T-helper 17 cell (primary cell): ENCODE results near the gene ATF4. TPM values are rescaled to one million over a fixed set of nuclear protein-coding genes. Genes with fewer than 3 reads are reported as not detected.

Experiments
- ATAC-seq: fragments of 150-1000 bp; cut with Tn5 transposase; 2 replicates; pipeline ENCODE4 v1.10.0; 2021; ENCODE audit warnings: mild to moderate bottlenecking, moderate library complexity
- DNase-seq, 3 donors: peaks; one replicate each; pipeline versions ENCODE4 v3.0.0 to v3.0.0-alpha.2; 2020 to 2021
- H3K9me3 ChIP-seq: one replicate; pipeline ENCODE4 v1.7.0; 2013; ENCODE audit warnings: low read length, mild to moderate bottlenecking; ENCODE audit not compliant: control insufficient read depth, poor library complexity, severe bottlenecking
- H3K27ac Mint-ChIP-seq: one replicate; pipeline ENCODE4 v1.8.0; 2022; ENCODE audit warnings: mild to moderate bottlenecking, moderate library complexity, mixed read lengths
- H3K27me3 Mint-ChIP-seq: one replicate; pipeline ENCODE4 v1.8.0; 2022; ENCODE audit warnings: mixed read lengths
- H3K36me3 Mint-ChIP-seq: one replicate; pipeline ENCODE4 v1.8.0; 2022; ENCODE audit warnings: low read depth, mixed read lengths
- H3K4me1 Mint-ChIP-seq: one replicate; pipeline ENCODE4 v1.8.0; 2022; ENCODE audit warnings: mild to moderate bottlenecking, mixed read lengths
- H3K4me3 Mint-ChIP-seq: one replicate; pipeline ENCODE4 v1.8.0; 2022; ENCODE audit warnings: mild to moderate bottlenecking, moderate library complexity, mixed read lengths
- total RNA-seq, 4 donors: library from RNA in 2 of 4; stranded (reverse) in 2 of 4; gene quantifications; one replicate each; pipeline ENCODE4 v1.2.3 and lab custom pipeline; 2022 to 2026

ATF4 gene
- total RNA-seq, 2 donors from 2014 or later = 260 to 333 TPM

DNA sequence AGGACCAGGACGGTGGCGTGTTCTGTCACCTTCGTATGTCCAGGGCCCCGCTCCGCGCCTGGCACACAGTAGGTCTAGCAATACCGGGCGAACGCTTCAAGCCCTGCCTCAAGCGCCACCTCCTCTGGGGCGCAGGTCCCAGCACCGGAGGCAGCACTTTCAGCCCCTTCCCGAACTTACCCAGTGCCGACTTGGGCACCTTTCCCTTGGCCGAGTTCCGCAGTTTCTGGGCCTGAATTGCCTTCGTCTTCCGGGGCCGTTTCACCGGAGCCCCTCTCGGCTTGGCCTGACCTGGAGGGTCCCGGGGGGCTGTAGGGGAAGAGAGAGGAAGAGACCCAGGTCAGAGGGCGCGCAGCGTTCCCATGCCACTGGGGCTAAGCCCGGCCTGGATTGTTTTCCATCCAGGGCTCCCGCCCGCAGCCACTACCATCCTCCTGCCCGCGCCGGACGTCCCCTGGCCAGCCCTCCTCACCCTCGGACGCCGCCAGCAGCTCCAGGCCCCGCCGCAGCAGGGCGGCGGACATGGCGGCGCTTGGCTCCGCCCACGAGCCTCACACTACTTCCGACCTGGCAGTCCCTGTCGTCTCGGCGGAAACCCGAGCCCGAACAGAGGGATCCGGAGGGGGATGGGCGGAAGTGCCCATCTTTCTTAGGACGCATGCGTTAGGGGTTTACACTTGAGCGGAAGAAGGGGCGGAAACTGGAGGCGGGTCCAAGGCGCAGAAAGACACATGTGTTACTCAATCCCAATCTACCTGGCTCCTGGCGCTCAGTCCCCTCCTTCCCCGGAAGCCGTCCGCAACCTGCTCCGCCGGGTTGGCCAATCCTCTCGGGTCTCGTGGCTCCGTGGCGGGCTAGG, 12.1 kb downstream of the ATF4 start, which contains the start of gene RPS19BP1:
Gene RPS19BP1 (minus strand): TSS at position 534 of the 859 bp plus-strand sequence. CDS start 10 bp downstream, at position 524.
- Mint-ChIP-seq H3K36me3 (peaks cover 2% of the 10 kb centered on the region), H3K4me3 (peak within 1 kb of the TSS; percentile 98), H3K4me1 (peaks cover 43% of the 10 kb centered on the region), H3K27me3 (no peaks in the 10 kb centered on the region), H3K27ac (peak within 1 kb of the TSS; percentile 95)
- DNase-seq (peak; percentile 96 to 99 (median 98)), ATAC-seq (peak; percentile 87)
- no peaks in the 10 kb centered on the region for H3K9me3 ChIP-seq

GRCh38 chr22:39534092-39534506, 13.7 kb downstream of the ATF4 start:
- no peak overlapping the region for H3K4me3 Mint-ChIP-seq
- ATAC-seq (no peak), DNase-seq (no peak)
- H3K4me1 Mint-ChIP-seq = peaks cover 33% of the 10 kb centered on the region
- no peaks in the 10 kb centered on the region for H3K9me3 ChIP-seq
- H3K27me3 Mint-ChIP-seq = no peaks in the 10 kb centered on the region
- H3K27ac Mint-ChIP-seq = no peak overlapping the region
- H3K36me3 Mint-ChIP-seq = peaks cover 2% of the 10 kb centered on the region

- no peak overlapping the region for H3K27ac Mint-ChIP-seq
- DNase-seq = peak; percentile 68 to 83 (median 71)
- H3K4me1 Mint-ChIP-seq = peaks cover 28% of the 10 kb centered on the region
- no peak overlapping the region for H3K4me3 Mint-ChIP-seq
- H3K27me3 Mint-ChIP-seq = no peaks in the 10 kb centered on the region
- ATAC-seq = no peak
- no peaks in the 10 kb centered on the region for H3K9me3 ChIP-seq
- peaks cover 2% of the 10 kb centered on the region for H3K36me3 Mint-ChIP-seq
Measured at GRCh38 chr22:39534591-39535356, 14.4 kb downstream of the ATF4 start.

GRCh38 chr22:39535357-39535725, 15.0 kb downstream of the ATF4 start:
- peaks cover 2% of the 10 kb centered on the region for H3K36me3 Mint-ChIP-seq
- peaks cover 23% of the 10 kb centered on the region for H3K4me1 Mint-ChIP-seq
- H3K9me3 ChIP-seq = no peaks in the 10 kb centered on the region
- H3K27ac Mint-ChIP-seq = no peak overlapping the region
- H3K27me3 Mint-ChIP-seq = no peaks in the 10 kb centered on the region
- no peak overlapping the region for H3K4me3 Mint-ChIP-seq
- ATAC-seq (no peak), DNase-seq (no peak)

DNA sequence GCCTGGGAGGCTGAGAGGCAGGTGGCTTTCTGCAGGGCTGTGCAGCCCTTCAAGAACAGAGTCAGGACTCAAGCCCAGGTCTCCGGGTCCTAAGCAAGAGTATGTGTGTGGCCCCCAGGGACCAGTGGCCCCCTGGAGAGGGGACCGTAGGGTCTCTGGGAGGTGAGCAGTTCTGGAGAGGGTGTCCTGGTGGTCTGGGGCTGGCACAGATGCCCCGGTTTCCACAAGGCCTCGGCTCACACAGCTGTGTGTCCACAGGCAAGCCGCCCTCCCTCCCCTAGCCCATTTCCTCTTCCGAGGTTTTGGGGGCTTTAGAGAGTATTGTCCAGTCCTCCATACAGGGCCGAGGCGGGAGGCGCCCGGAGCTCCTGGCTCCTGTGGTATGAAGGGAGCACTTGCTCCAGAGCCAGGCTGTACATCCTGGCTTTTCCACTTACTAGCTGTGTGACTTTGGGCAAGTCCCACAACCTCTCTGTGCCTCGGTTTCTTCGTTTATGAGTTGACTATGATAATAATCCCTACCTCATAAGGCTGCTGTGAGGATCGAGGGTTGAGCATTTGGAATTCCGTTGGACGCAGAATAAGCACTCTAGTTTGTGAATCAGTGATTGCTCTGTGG, 15.6 kb downstream of the ATF4 start:
- DNase-seq (no peak), ATAC-seq (no peak)
- no peaks in the 10 kb centered on the region for H3K27me3 Mint-ChIP-seq
- no peak overlapping the region for H3K27ac Mint-ChIP-seq
- H3K9me3 ChIP-seq = no peaks in the 10 kb centered on the region
- H3K4me1 Mint-ChIP-seq = peaks cover 18% of the 10 kb centered on the region
- H3K36me3 Mint-ChIP-seq = peaks cover 2% of the 10 kb centered on the region
- no peak overlapping the region for H3K4me3 Mint-ChIP-seq

- H3K27me3 Mint-ChIP-seq = no peaks in the 10 kb centered on the region
- no peak overlapping the region for H3K4me3 Mint-ChIP-seq
- H3K4me1 Mint-ChIP-seq = peaks cover 12% of the 10 kb centered on the region
- H3K36me3 Mint-ChIP-seq = no peaks in the 10 kb centered on the region
- ATAC-seq (no peak), DNase-seq (no peak)
- H3K27ac Mint-ChIP-seq = no peak overlapping the region
- no peaks in the 10 kb centered on the region for H3K9me3 ChIP-seq
Measured at GRCh38 chr22:39536711-39537110, 16.3 kb downstream of the ATF4 start.

DNA sequence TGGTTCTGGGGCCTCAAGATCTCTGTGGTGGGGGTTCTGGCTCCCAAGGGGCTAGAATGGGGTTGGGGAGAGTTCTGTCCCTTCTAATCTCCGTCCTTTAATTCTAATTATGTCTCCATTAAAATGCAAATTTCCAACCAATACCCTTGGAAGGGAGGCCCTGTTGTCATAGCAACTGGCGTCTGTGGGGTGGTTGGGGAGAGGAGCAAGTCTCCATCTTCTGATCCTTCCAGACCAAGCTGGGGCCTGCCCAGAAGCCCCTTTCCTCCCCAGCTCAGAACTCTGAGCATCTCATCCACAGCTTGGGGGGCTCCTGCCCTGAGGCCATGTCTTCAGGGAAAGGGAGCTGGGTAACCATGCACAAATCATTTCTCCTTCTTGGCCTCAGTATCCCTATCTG, 17.6 kb downstream of the ATF4 start:
- no peak for DNase-seq
- Mint-ChIP-seq H3K4me1 (peaks cover 2% of the 10 kb centered on the region), H3K27me3 (peaks cover 3% of the 10 kb centered on the region), H3K4me3 (no peak overlapping the region), H3K27ac (no peak overlapping the region), H3K36me3 (no peaks in the 10 kb centered on the region)
- H3K9me3 ChIP-seq = no peaks in the 10 kb centered on the region
- no peak for ATAC-seq

- no peaks in the 10 kb centered on the region for H3K9me3 ChIP-seq
- DNase-seq = no peak
- H3K27me3 Mint-ChIP-seq = peaks cover 33% of the 10 kb centered on the region
- H3K36me3 Mint-ChIP-seq = peaks cover 5% of the 10 kb centered on the region
- peaks cover 3% of the 10 kb centered on the region for H3K4me1 Mint-ChIP-seq
- ATAC-seq = peak; percentile 59
- no peak overlapping the region for H3K27ac Mint-ChIP-seq
- H3K4me3 Mint-ChIP-seq = no peak overlapping the region
Measured at GRCh38 chr22:39543095-39543494, 22.7 kb downstream of the ATF4 start.

DNA sequence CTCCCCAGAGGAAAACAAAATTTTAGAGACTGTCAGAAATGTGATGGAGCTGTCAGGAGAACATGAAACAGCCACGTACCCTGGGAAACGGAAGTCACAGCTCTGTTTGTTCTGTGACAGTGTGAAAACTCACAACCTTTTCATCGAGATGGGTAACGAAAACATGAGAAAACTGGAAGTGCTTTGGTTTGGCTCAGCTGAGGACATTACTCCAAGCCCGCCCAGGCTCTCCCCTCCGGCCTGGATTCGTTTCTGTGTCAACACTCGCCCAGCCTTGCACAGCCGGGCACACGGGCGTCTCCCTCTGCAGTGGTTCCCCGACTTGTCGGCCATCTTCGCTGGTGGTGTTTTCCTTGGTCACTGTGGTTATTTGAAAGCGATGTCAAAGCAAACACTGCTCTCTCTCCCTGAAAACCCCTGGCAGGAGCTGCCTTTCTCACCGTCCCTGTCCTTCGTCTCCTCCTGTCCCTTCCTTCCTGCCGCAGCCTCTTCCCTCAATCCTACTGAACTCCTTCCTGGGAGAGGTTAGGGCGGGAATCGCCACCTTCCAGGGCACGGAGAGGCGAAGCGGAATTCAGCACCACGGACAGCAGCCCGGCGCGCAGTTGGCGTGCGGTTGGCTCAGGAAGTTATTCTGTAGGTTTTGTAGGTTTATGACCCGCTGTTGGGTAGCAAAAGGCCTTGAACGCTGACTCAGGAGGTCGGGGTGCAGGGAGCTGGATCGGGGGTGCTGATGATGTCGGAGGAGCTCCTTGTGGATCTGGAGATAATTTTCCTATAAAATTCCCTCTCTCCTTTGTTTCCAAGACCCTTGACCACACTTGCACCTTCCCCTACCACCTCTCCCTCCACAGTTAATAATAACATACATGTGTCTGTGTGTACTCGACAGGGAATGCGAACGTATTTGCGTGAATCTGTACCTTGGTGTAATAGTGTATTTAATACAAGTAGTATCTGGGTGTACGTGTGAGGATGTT, 25.3 kb downstream of the ATF4 start:
- no peaks in the 10 kb centered on the region for H3K9me3 ChIP-seq
- Mint-ChIP-seq H3K4me3 (peak overlapping the region; percentile 1), H3K27ac (no peak overlapping the region), H3K4me1 (peaks cover 4% of the 10 kb centered on the region), H3K27me3 (peaks cover 46% of the 10 kb centered on the region), H3K36me3 (peaks cover 5% of the 10 kb centered on the region)
- ATAC-seq (peak; percentile 68), DNase-seq (peak; percentile 55 to 56 (median 55))

- no peak overlapping the region for H3K27ac Mint-ChIP-seq
- H3K4me1 Mint-ChIP-seq = peaks cover 6% of the 10 kb centered on the region
- peaks cover 8% of the 10 kb centered on the region for H3K36me3 Mint-ChIP-seq
- no peak for ATAC-seq
- H3K9me3 ChIP-seq = no peaks in the 10 kb centered on the region
- DNase-seq = no peak
- H3K27me3 Mint-ChIP-seq = peaks cover 58% of the 10 kb centered on the region
- H3K4me3 Mint-ChIP-seq = no peak overlapping the region
Measured at GRCh38 chr22:39546889-39547586, 26.7 kb downstream of the ATF4 start.

DNA sequence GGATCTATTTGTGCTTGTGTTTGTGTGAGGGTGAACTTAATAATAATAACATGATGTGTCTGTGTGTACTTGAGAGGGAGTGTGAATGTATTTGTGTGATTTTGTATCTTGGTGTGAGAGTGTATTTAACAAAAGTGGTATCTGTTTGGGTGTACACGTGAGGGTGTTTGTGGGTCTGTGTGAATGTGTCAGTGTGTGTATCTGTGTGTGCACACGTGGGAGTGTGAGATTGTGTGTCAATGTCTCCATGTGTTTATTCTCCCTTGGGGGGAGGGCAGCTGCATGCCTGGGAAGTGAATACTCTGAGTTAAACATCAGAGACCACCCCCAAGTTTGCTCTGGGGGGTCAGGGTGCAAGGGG, 27.2 kb downstream of the ATF4 start:
- no peak for ATAC-seq
- DNase-seq = no peak
- no peak overlapping the region for H3K27ac Mint-ChIP-seq
- no peak overlapping the region for H3K4me3 Mint-ChIP-seq
- peaks cover 7% of the 10 kb centered on the region for H3K4me1 Mint-ChIP-seq
- H3K36me3 Mint-ChIP-seq = peaks cover 8% of the 10 kb centered on the region
- H3K9me3 ChIP-seq = no peaks in the 10 kb centered on the region
- peaks cover 58% of the 10 kb centered on the region for H3K27me3 Mint-ChIP-seq

DNA sequence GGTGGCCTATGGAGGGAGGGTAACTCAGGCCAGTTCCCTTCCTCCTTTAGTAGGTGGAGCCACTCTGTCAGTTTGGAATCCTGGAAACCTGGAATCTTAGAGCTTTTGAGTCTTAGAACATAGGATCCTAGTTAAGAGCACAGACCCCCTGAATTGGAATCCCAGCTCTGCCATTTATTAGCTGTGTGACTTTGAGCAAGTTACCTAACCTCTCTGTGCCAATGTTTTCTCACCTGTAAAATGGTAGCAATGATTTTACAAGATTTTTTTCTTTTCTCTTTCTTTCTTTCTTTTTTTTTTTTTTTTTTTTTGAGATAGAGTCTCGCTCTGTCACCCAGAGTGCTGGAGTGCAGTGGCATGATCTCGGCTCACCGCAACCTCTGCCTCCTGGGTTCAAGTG, 33.1 kb downstream of the ATF4 start:
- no peak overlapping the region for H3K4me3 Mint-ChIP-seq
- H3K36me3 Mint-ChIP-seq = peaks cover 8% of the 10 kb centered on the region
- peaks cover 45% of the 10 kb centered on the region for H3K27me3 Mint-ChIP-seq
- H3K9me3 ChIP-seq = no peaks in the 10 kb centered on the region
- H3K27ac Mint-ChIP-seq = no peak overlapping the region
- peaks cover 11% of the 10 kb centered on the region for H3K4me1 Mint-ChIP-seq
- DNase-seq (no peak), ATAC-seq (no peak)
